ENCODE data around the gene IQCN.

Gene IQCN

GRCh38 chr19:18274219-18274780 is at the start of gene IQCN:
TSS of gene IQCN (minus strand) at chr19:18274452. CDS start at chr19:18269478, 4,974 bp downstream.
- Histone ChIP-seq H3K9ac (ENCODE audit: low read length) (peak within 1 kb of the TSS; percentile 42), H3K9me3 (ENCODE audit: control insufficient read depth, low read length) (no peaks in the 10 kb centered on the region), H3K27me3 (ENCODE audit: control insufficient read depth, insufficient read depth, low read length) (no peaks in the 10 kb centered on the region), H3K4me1 (ENCODE audit: control insufficient read depth, insufficient read depth, low read length) (peaks cover 53% of the 10 kb centered on the region), H3K4me3 (ENCODE audit: low read length) (no peak within 1 kb of the TSS), H3K36me3 (ENCODE audit: control insufficient read depth, insufficient read depth, low read length) (peaks cover 7% of the 10 kb centered on the region)

- H3K9me3 ChIP-seq (ENCODE audit: control insufficient read depth, low read length), result no peaks in the 10 kb centered on the region
- H3K4me3 ChIP-seq (ENCODE audit: low read length), result peak within 1 kb of the TSS; percentile 26
- H3K27me3 ChIP-seq (ENCODE audit: control insufficient read depth, insufficient read depth, low read length), result no peaks in the 10 kb centered on the region
- H3K36me3 ChIP-seq (ENCODE audit: control insufficient read depth, insufficient read depth, low read length), result no peaks in the 10 kb centered on the region
- peaks cover 54% of the 10 kb centered on the region for H3K4me1 ChIP-seq (ENCODE audit: control insufficient read depth, insufficient read depth, low read length)
- peak within 1 kb of the TSS; percentile 93 for H3K9ac ChIP-seq (ENCODE audit: low read length)
Observed at GRCh38 chr19:18322759-18323460, 48.7 kb upstream of the IQCN start, which contains the start of gene LSM4. TSS of gene LSM4 (minus strand) at chr19:18323076. CDS start at chr19:18323020, 56 bp downstream.

GRCh38 chr19:18322318-18322758 is 48.1 kb upstream of the IQCN start:
- H3K4me3 ChIP-seq (ENCODE audit: low read length), result peak overlapping the region; percentile 26
- no peaks in the 10 kb centered on the region for H3K27me3 ChIP-seq (ENCODE audit: control insufficient read depth, insufficient read depth, low read length)
- peaks cover 59% of the 10 kb centered on the region for H3K4me1 ChIP-seq (ENCODE audit: control insufficient read depth, insufficient read depth, low read length)
- H3K9ac ChIP-seq (ENCODE audit: low read length), result peak overlapping the region; percentile 93
- H3K36me3 ChIP-seq (ENCODE audit: control insufficient read depth, insufficient read depth, low read length), result no peaks in the 10 kb centered on the region
- H3K9me3 ChIP-seq (ENCODE audit: control insufficient read depth, low read length), result no peaks in the 10 kb centered on the region

- Histone ChIP-seq H3K4me1 (ENCODE audit: control insufficient read depth, insufficient read depth, low read length) (peaks cover 61% of the 10 kb centered on the region), H3K27me3 (ENCODE audit: control insufficient read depth, insufficient read depth, low read length) (no peaks in the 10 kb centered on the region), H3K4me3 (ENCODE audit: low read length) (peak overlapping the region; percentile 26), H3K9ac (ENCODE audit: low read length) (peak overlapping the region; percentile 93), H3K36me3 (ENCODE audit: control insufficient read depth, insufficient read depth, low read length) (no peaks in the 10 kb centered on the region), H3K9me3 (ENCODE audit: control insufficient read depth, low read length) (no peaks in the 10 kb centered on the region)
Observed at GRCh38 chr19:18321734-18322102, 47.5 kb upstream of the IQCN start.

- H3K9ac ChIP-seq (ENCODE audit: low read length), result peak overlapping the region; percentile 93
- no peak overlapping the region for H3K4me3 ChIP-seq (ENCODE audit: low read length)
Observed at GRCh38 chr19:18320865-18321733, 46.8 kb upstream of the IQCN start.

GRCh38 chr19:18319591-18320135 is 45.4 kb upstream of the IQCN start:
- no peaks in the 10 kb centered on the region for H3K9me3 ChIP-seq (ENCODE audit: control insufficient read depth, low read length)
- H3K4me3 ChIP-seq (ENCODE audit: low read length), result no peak overlapping the region
- H3K27me3 ChIP-seq (ENCODE audit: control insufficient read depth, insufficient read depth, low read length), result no peaks in the 10 kb centered on the region
- peak overlapping the region; percentile 52 for H3K9ac ChIP-seq (ENCODE audit: low read length)
- H3K4me1 ChIP-seq (ENCODE audit: control insufficient read depth, insufficient read depth, low read length), result peaks cover 71% of the 10 kb centered on the region
- no peaks in the 10 kb centered on the region for H3K36me3 ChIP-seq (ENCODE audit: control insufficient read depth, insufficient read depth, low read length)

More at GRCh38 chr19:18320865-18321733, 46.8 kb upstream of the IQCN start:
- no peaks in the 10 kb centered on the region for H3K36me3 ChIP-seq (ENCODE audit: control insufficient read depth, insufficient read depth, low read length)
- peaks cover 68% of the 10 kb centered on the region for H3K4me1 ChIP-seq (ENCODE audit: control insufficient read depth, insufficient read depth, low read length)
- H3K27me3 ChIP-seq (ENCODE audit: control insufficient read depth, insufficient read depth, low read length), result no peaks in the 10 kb centered on the region
- no peaks in the 10 kb centered on the region for H3K9me3 ChIP-seq (ENCODE audit: control insufficient read depth, low read length)

- Histone ChIP-seq H3K36me3 (ENCODE audit: control insufficient read depth, insufficient read depth, low read length) (no peaks in the 10 kb centered on the region), H3K27me3 (ENCODE audit: control insufficient read depth, insufficient read depth, low read length) (no peaks in the 10 kb centered on the region), H3K4me1 (ENCODE audit: control insufficient read depth, insufficient read depth, low read length) (peaks cover 62% of the 10 kb centered on the region), H3K9ac (ENCODE audit: low read length) (peak overlapping the region; percentile 58), H3K9me3 (ENCODE audit: control insufficient read depth, low read length) (no peaks in the 10 kb centered on the region), H3K4me3 (ENCODE audit: low read length) (no peak overlapping the region)
Observed at GRCh38 chr19:18317961-18318800, 43.9 kb upstream of the IQCN start.

GRCh38 chr19:18313398-18313797 is 39.1 kb upstream of the IQCN start:
- Histone ChIP-seq H3K4me1 (ENCODE audit: control insufficient read depth, insufficient read depth, low read length) (peaks cover 49% of the 10 kb centered on the region), H3K9ac (ENCODE audit: low read length) (no peak overlapping the region), H3K9me3 (ENCODE audit: control insufficient read depth, low read length) (no peaks in the 10 kb centered on the region), H3K27me3 (ENCODE audit: control insufficient read depth, insufficient read depth, low read length) (no peaks in the 10 kb centered on the region), H3K36me3 (ENCODE audit: control insufficient read depth, insufficient read depth, low read length) (peaks cover 5% of the 10 kb centered on the region), H3K4me3 (ENCODE audit: low read length) (no peak overlapping the region)

- Histone ChIP-seq H3K4me3 (ENCODE audit: low read length) (no peak overlapping the region), H3K9ac (ENCODE audit: low read length) (no peak overlapping the region), H3K4me1 (ENCODE audit: control insufficient read depth, insufficient read depth, low read length) (peaks cover 39% of the 10 kb centered on the region), H3K27me3 (ENCODE audit: control insufficient read depth, insufficient read depth, low read length) (no peaks in the 10 kb centered on the region), H3K36me3 (ENCODE audit: control insufficient read depth, insufficient read depth, low read length) (peaks cover 5% of the 10 kb centered on the region), H3K9me3 (ENCODE audit: control insufficient read depth, low read length) (no peaks in the 10 kb centered on the region)
Observed at GRCh38 chr19:18312092-18312534, 37.9 kb upstream of the IQCN start.

- H3K4me1 ChIP-seq (ENCODE audit: control insufficient read depth, insufficient read depth, low read length), result peaks cover 36% of the 10 kb centered on the region
- no peak overlapping the region for H3K4me3 ChIP-seq (ENCODE audit: low read length)
- peaks cover 5% of the 10 kb centered on the region for H3K36me3 ChIP-seq (ENCODE audit: control insufficient read depth, insufficient read depth, low read length)
- H3K27me3 ChIP-seq (ENCODE audit: control insufficient read depth, insufficient read depth, low read length), result no peaks in the 10 kb centered on the region
- no peaks in the 10 kb centered on the region for H3K9me3 ChIP-seq (ENCODE audit: control insufficient read depth, low read length)
- no peak overlapping the region for H3K9ac ChIP-seq (ENCODE audit: low read length)
Observed at GRCh38 chr19:18311502-18312091, 37.3 kb upstream of the IQCN start.

GRCh38 chr19:18310966-18311365 is 36.7 kb upstream of the IQCN start:
- H3K9me3 ChIP-seq (ENCODE audit: control insufficient read depth, low read length), result no peaks in the 10 kb centered on the region
- H3K4me1 ChIP-seq (ENCODE audit: control insufficient read depth, insufficient read depth, low read length), result peaks cover 29% of the 10 kb centered on the region
- peaks cover 5% of the 10 kb centered on the region for H3K36me3 ChIP-seq (ENCODE audit: control insufficient read depth, insufficient read depth, low read length)
- H3K4me3 ChIP-seq (ENCODE audit: low read length), result no peak overlapping the region
- H3K27me3 ChIP-seq (ENCODE audit: control insufficient read depth, insufficient read depth, low read length), result no peaks in the 10 kb centered on the region
- H3K9ac ChIP-seq (ENCODE audit: low read length), result no peak overlapping the region

Data from mucosa of stomach (tissue), 1 donor.